OCI-LY1 (cell line): ENCODE results near the gene NFKBIZ.

Experiments
- H2AFZ ChIP-seq: fragments of 200-600 bp; sonication (generic), shearing (Covaris generic); 2 replicates; pipeline ENCODE4 v1.6.0; 2014; ENCODE audit warnings: antibody characterized with exemption, mild to moderate bottlenecking, low read length
- H3F3A ChIP-seq: fragments of 200-600 bp; sonication (generic), shearing (Covaris generic); 2 replicates; pipeline ENCODE4 v1.6.0; 2014; ENCODE audit warnings: mild to moderate bottlenecking, antibody characterized with exemption, low read length, moderate library complexity; ENCODE audit not compliant: insufficient read depth
- H3K27ac ChIP-seq: fragments of 200-600 bp; sonication (generic); 2 replicates; pipeline ENCODE4 v1.5.1; 2014; ENCODE audit warnings: low read length, mixed run types, mild to moderate bottlenecking, low read depth; ENCODE audit not compliant: poor library complexity, severe bottlenecking
- H3K27me3 ChIP-seq: fragments of 200-600 bp; sonication (generic); 2 replicates; pipeline ENCODE4 v1.6.0; 2014; ENCODE audit warnings: antibody characterized with exemption, mild to moderate bottlenecking, low read length, moderate library complexity; ENCODE audit not compliant: insufficient read depth
- H3K36me3 ChIP-seq: fragments of 200-600 bp; sonication (generic); 2 replicates; pipeline ENCODE4 v1.6.1; 2014; ENCODE audit warnings: mild to moderate bottlenecking, antibody characterized with exemption, low read length, moderate library complexity, mixed read lengths; ENCODE audit not compliant: insufficient read depth
- H3K4me1 ChIP-seq: fragments of 200-600 bp; sonication (generic); 2 replicates; pipeline ENCODE4 v1.5.1; 2014; ENCODE audit warnings: mild to moderate bottlenecking, low read length, moderate library complexity; ENCODE audit not compliant: insufficient read depth, severe bottlenecking
- H3K4me2 ChIP-seq: fragments of 200-600 bp; sonication (generic), shearing (Covaris generic); 2 replicates; pipeline ENCODE4 v1.6.1; 2014; ENCODE audit warnings: low read length
- H3K4me3 ChIP-seq: fragments of 200-600 bp; sonication (generic); 2 replicates; pipeline ENCODE4 v1.5.1; 2014; ENCODE audit warnings: low read length, low read depth, mild to moderate bottlenecking, mixed read lengths; ENCODE audit not compliant: poor library complexity, severe bottlenecking
- H3K79me2 ChIP-seq: fragments of 200-600 bp; shearing (Covaris generic); 2 replicates; pipeline ENCODE4 v1.6.1; 2016; ENCODE audit warnings: mixed run types, low read length, mixed read lengths; ENCODE audit not compliant: insufficient read depth
- H3K9ac ChIP-seq: fragments of 200-600 bp; sonication (generic), shearing (Covaris generic); 2 replicates; pipeline ENCODE4 v1.6.1; 2014; ENCODE audit warnings: mild to moderate bottlenecking, low read length, mixed read lengths
- H3K9me2 ChIP-seq: fragments of 200-600 bp; sonication (generic), shearing (Covaris generic); 2 replicates; pipeline ENCODE4 v1.6.1; 2014; ENCODE audit warnings: low read depth, mild to moderate bottlenecking, low read length, mixed read lengths
- H3K9me3 ChIP-seq: fragments of 200-600 bp; shearing (Covaris generic); 2 replicates; pipeline ENCODE4 v1.6.1; 2014; ENCODE audit warnings: low read length, mixed read lengths
- H4K20me1 ChIP-seq: fragments of 200-600 bp; sonication (generic), shearing (Covaris generic); 2 replicates; pipeline ENCODE4 v1.6.0; 2016; ENCODE audit warnings: mild to moderate bottlenecking, low read length; ENCODE audit not compliant: insufficient read depth
- EZH2 ChIP-seq: fragments of 200-600 bp; sonication (generic), shearing (Covaris generic); IDR thresholded peaks from 2 replicates; pipeline ENCODE4 v1.8.0; 2017; ENCODE audit warnings: borderline replicate concordance, mixed run types, mild to moderate bottlenecking, antibody characterized with exemption, low read length, moderate library complexity, mixed read lengths
- TF ChIP-seq, protein P1 (sequence below): fragments of 200-600 bp; sonication (generic), shearing (Covaris generic); IDR thresholded peaks from 2 replicates; pipeline ENCODE4 v1.5.1; 2017; ENCODE audit warnings: mild to moderate bottlenecking, antibody characterized with exemption, low read length, moderate library complexity, mixed read lengths

The NFKBIZ gene

DNA sequence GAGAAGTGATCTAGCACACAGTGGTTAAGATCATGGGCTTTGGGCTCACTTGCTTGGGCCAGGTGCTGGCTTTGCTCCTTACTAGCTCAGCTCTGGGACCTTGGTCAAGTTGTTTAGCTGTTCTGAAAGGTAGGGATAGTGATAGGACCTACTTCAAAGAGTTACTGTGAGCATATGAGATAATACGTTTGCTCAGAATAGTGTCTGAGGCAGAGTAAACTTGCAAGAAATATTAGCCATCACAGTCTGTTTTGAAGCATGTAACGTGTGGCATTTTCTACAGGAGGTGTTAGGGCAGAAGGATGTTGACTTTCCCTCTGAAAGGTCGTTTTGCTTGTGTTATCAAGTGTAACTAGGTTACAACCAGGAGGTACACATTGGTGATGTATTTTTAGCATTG is 34.5 kb upstream of the NFKBIZ start:
- Histone ChIP-seq H3K36me3 (peaks cover 12% of the 10 kb centered on the region; the same call in 1 of the 2 replicates), H3K4me2 (no peak overlapping the region), H3K4me3 (no peak overlapping the region), H3K79me2 (no peaks in the 10 kb centered on the region), H3K27ac (peak overlapping the region; percentile 38), H3K27me3 (no peaks in the 10 kb centered on the region), H3K9me3 (no peaks in the 10 kb centered on the region), H4K20me1 (no peaks in the 10 kb centered on the region), H2AFZ (no peak overlapping the region), H3K9ac (no peak overlapping the region), H3F3A (no peaks in the 10 kb centered on the region), H3K4me1 (peaks cover 36% of the 10 kb centered on the region), H3K9me2 (no peaks in the 10 kb centered on the region)
- TF ChIP-seq, protein P1, sequence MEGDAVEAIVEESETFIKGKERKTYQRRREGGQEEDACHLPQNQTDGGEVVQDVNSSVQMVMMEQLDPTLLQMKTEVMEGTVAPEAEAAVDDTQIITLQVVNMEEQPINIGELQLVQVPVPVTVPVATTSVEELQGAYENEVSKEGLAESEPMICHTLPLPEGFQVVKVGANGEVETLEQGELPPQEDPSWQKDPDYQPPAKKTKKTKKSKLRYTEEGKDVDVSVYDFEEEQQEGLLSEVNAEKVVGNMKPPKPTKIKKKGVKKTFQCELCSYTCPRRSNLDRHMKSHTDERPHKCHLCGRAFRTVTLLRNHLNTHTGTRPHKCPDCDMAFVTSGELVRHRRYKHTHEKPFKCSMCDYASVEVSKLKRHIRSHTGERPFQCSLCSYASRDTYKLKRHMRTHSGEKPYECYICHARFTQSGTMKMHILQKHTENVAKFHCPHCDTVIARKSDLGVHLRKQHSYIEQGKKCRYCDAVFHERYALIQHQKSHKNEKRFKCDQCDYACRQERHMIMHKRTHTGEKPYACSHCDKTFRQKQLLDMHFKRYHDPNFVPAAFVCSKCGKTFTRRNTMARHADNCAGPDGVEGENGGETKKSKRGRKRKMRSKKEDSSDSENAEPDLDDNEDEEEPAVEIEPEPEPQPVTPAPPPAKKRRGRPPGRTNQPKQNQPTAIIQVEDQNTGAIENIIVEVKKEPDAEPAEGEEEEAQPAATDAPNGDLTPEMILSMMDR, result no peak
- TF ChIP-seq EZH2, result no peak

DNA sequence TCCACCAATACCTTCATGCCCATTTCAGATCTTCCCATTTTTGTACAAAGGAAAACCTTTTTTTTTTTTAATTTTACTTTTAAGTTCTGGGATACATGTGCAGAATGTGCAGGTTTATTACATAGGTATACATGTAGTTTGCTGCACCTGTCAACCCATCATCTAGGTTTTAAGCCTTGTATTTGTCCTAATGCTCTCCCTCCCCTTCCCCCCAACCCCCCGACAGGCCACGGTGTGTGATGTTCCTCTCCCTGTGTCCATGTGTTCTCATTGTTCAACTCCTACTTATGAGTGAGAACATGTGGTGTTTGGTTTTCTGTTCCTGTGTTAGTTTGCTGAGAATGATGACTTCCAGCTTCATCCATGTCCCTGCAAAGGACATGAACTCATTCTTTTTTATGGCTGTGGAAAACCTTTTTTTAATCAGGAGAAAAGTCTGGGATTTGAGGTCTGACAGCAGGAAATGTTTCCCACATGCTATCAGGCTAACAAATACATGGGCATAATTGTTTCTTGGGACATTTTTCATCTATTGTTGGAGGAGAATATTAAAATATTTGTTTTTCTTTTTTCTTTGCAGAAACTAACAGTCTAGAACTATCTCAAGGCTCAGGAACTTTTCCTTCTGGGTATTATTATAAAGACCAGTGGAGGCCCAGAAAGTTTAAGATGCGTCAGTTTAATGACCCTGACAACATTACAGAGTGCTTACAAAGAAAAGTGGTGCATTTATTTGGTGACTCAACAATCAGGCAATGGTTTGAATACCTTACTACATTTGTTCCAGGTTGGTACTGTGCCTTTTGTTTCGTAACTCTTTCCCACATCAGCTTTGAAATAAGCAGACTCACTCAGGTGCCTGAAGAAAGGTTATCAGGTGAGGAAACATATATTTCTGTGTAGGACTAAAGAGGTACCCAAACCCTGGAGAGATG is 32.8 kb upstream of the NFKBIZ start:
- no peaks in the 10 kb centered on the region for H3K9me2 ChIP-seq
- no peaks in the 10 kb centered on the region for H3K9me3 ChIP-seq
- H3K27me3 ChIP-seq, result no peaks in the 10 kb centered on the region
- TF ChIP-seq, protein P1, result no peak
- TF ChIP-seq EZH2, result no peak
- no peaks in the 10 kb centered on the region for H4K20me1 ChIP-seq
- peaks cover 36% of the 10 kb centered on the region for H3K4me1 ChIP-seq
- no peak overlapping the region for H3K9ac ChIP-seq
- peaks cover 22% of the 10 kb centered on the region; the same call in 1 of the 2 replicates for H3K36me3 ChIP-seq
- no peak overlapping the region for H3K4me3 ChIP-seq
- no peaks in the 10 kb centered on the region for H3K79me2 ChIP-seq
- peak overlapping the region; percentile 56 for H3K27ac ChIP-seq
- H2AFZ ChIP-seq, result no peak overlapping the region
- H3K4me2 ChIP-seq, result no peak overlapping the region
- H3F3A ChIP-seq, result no peaks in the 10 kb centered on the region

DNA sequence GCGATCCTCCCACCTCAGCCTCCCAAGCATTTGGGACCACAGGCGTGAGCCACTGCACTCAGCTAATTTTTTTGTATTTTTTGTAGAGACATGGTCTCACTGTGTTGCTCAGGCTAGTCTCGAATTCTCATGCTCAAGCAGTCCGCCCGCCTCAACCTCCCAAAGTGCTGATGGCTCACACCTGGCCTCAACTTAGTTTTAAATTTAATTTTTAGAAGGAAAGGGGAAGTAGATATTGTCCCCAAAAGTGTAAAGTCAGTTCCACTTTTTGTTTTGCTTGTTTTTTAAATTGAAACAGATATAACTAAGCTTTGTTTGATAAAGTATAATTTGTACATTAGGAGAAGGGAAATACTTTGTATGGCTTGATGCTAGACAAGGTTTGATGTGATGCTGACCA is 31.3 kb upstream of the NFKBIZ start:
- Histone ChIP-seq H3K27me3 (no peaks in the 10 kb centered on the region), H3K4me3 (no peak overlapping the region), H3F3A (no peaks in the 10 kb centered on the region), H3K9me3 (no peaks in the 10 kb centered on the region), H3K4me2 (no peak overlapping the region), H3K4me1 (peaks cover 36% of the 10 kb centered on the region), H3K9me2 (no peaks in the 10 kb centered on the region), H3K27ac (peak overlapping the region; percentile 56), H3K79me2 (no peaks in the 10 kb centered on the region), H4K20me1 (no peaks in the 10 kb centered on the region), H3K9ac (no peak overlapping the region), H2AFZ (no peak overlapping the region), H3K36me3 (peaks cover 27% of the 10 kb centered on the region; the same call in 1 of the 2 replicates)
- no peak for TF ChIP-seq EZH2
- TF ChIP-seq, protein P1, result no peak
